Measurements from ENCODE around the gene C1R. TPM values are rescaled to one million over a fixed set of nuclear protein-coding genes. Genes with fewer than 3 reads are reported as not detected.

Gene C1R
- total and polyA plus RNA-seq, 10 donors: 91.8 to 421 (median 282) TPM

DNA sequence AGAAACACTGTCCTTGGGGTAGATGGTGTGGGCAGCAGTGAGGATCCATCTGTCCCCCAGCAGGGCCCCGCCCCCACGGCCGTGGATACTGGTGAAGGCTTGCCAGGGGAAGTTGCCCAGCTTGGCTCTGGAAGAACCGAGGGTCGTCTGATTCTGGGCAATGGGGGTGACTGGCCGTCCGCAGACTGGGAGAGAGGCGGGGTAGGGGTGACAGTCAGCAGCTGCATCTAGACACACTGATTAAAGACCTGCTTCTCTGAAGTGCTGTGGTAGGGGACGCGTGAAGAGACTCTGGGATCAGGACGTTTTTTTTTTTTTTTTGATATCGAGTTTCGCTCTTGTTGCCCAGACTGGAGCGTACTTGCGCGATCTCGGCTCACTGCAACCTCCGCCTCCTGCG lies 4.7 kb upstream of the C1R start:
- H3K4me3 ChIP-seq: no peak overlapping the region
- H3K9me3 ChIP-seq: no peaks in the 10 kb centered on the region
- H3K27ac ChIP-seq: no peak overlapping the region
- WGBS, 5 donors: 83 to 93% (median 85%) methylated on average over 17 to 19 of the region's 19 CpGs
- TF ChIP-seq, protein P1, sequence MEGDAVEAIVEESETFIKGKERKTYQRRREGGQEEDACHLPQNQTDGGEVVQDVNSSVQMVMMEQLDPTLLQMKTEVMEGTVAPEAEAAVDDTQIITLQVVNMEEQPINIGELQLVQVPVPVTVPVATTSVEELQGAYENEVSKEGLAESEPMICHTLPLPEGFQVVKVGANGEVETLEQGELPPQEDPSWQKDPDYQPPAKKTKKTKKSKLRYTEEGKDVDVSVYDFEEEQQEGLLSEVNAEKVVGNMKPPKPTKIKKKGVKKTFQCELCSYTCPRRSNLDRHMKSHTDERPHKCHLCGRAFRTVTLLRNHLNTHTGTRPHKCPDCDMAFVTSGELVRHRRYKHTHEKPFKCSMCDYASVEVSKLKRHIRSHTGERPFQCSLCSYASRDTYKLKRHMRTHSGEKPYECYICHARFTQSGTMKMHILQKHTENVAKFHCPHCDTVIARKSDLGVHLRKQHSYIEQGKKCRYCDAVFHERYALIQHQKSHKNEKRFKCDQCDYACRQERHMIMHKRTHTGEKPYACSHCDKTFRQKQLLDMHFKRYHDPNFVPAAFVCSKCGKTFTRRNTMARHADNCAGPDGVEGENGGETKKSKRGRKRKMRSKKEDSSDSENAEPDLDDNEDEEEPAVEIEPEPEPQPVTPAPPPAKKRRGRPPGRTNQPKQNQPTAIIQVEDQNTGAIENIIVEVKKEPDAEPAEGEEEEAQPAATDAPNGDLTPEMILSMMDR (IDR thresholded peaks at IDR 0.05 in 8 of 11, conservative IDR thresholded peaks at IDR 0.05 in 3 of 11): no peak
- TF ChIP-seq POLR2AphosphoS5 (IDR thresholded peaks at IDR 0.05): peak in 2 of 3 donors; percentile 1 to 27
- peaks cover 0 to 60% (median 16%) of the 10 kb centered on the region in 6 donors for H3K36me3 ChIP-seq
- intact Hi-C loops (cut with DNase I; ENCODE audit: low total_unique reads): loop anchor here (10.0 kb wide), 1 partner anchor 82 kb away; the partner anchor contains the start of gene LPCAT3
- H3K4me1 ChIP-seq: peaks cover 0 to 50% (median 19%) of the 10 kb centered on the region in 6 donors
- DNase-seq: no peak
- H3K27me3 ChIP-seq (replicated peaks in 1 of 7): no peaks in the 10 kb centered on the region

- no peaks in the 10 kb centered on the region for H3K9me3 ChIP-seq
- peak; percentile 28 to 68 (median 35) for TF ChIP-seq POLR2AphosphoS5 (IDR thresholded peaks at IDR 0.05)
- TF ChIP-seq, protein P1 (IDR thresholded peaks at IDR 0.05 in 8 of 11, conservative IDR thresholded peaks at IDR 0.05 in 3 of 11): no peak
- intact Hi-C loops (cut with DNase I; ENCODE audit: low total_unique reads): loop anchor here (10.0 kb wide), 1 partner anchor 81 kb away; the partner anchor contains the start of gene LPCAT3
- peaks cover 0 to 53% (median 10%) of the 10 kb centered on the region in 6 donors for H3K36me3 ChIP-seq
- H3K27ac ChIP-seq: no peak overlapping the region
- 86 to 89% (median 87%) methylated on average over 21 to 26 of the region's 26 CpGs for WGBS, 5 donors
- H3K27me3 ChIP-seq (replicated peaks in 1 of 7): no peaks in the 10 kb centered on the region
- H3K4me1 ChIP-seq: peaks cover 0 to 52% (median 24%) of the 10 kb centered on the region in 6 donors
- DNase-seq: no peak
- no peak overlapping the region for H3K4me3 ChIP-seq
Measured at GRCh38 chr12:7096006-7096932, 4.0 kb upstream of the C1R start.

DNA sequence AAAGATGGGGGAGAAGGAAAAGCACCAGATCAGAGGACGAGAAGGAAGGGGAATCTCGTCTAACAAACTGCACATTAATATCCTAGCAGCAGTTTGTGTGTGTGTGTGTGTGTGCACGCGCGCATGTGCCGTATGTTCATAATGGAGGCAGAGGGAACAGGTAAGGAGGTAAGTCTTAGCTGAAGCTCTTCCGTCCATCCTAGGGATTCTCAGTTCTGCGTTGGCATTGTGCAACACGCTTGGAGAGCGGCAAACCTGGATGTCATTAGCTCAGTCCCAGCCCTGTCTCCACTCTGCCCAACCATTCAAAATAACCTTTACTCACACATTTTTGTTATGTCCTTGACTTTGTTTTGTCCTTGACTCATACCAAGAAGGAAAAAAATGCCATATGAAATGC lies 1.6 kb upstream of the C1R start:
- Histone ChIP-seq H3K4me3 (no peak overlapping the region), H3K4me1 (peaks cover 0 to 58% (median 25%) of the 10 kb centered on the region in 6 donors), H3K27ac (peak overlapping the region in 4 of 8 donors; percentile 74 to 82 (median 78)), H3K9me3 (no peaks in the 10 kb centered on the region), H3K27me3 (replicated peaks in 1 of 7) (no peaks in the 10 kb centered on the region), H3K36me3 (peaks cover 0 to 41% (median 4%) of the 10 kb centered on the region in 6 donors)
- TF ChIP-seq POLR2A (IDR thresholded peaks at IDR 0.05) (no peak), POLR2AphosphoS5 (IDR thresholded peaks at IDR 0.05) (peak in 1 of 3 donors; percentile 69)
- TF ChIP-seq, protein P1 (IDR thresholded peaks at IDR 0.05 in 8 of 11, conservative IDR thresholded peaks at IDR 0.05 in 3 of 11): no peak
- DNase-seq: no peak
- intact Hi-C loops (cut with DNase I; ENCODE audit: low total_unique reads): loop anchor here (10.0 kb wide), 1 partner anchor 79 kb away; the partner anchor contains the start of gene LPCAT3
- WGBS, 5 donors: 63 to 80% (median 71%) methylated on average over 10 of the region's 10 CpGs

DNA sequence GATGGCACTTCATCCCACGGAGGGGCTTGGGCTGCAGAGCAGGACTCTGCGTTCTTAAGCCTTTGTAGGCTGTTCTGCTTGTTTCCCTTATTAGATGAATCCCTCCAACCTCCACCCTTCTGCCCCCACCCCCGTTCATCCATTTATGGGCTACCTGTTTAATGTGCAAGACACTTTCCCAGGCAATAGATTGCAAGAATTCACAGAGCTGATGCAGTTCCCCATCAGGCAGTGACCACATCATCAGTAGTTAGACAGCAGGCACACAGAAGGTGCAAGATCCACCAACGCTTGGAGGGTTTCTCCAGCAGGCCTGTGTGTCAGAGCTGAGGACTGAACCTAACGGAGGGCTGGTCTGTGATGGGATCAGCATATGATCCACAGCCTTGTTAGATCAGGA lies 1.2 kb upstream of the C1R start:
- H3K9me3 ChIP-seq: no peaks in the 10 kb centered on the region
- intact Hi-C loops (cut with DNase I; ENCODE audit: low total_unique reads): loop anchor here (10.0 kb wide), 1 partner anchor 79 kb away; the partner anchor contains the start of gene LPCAT3
- peak overlapping the region in 5 of 8 donors; percentile 74 to 82 (median 79) for H3K27ac ChIP-seq
- WGBS, 5 donors: 70 to 73% (median 72%) methylated on average over 5 of the region's 5 CpGs
- H3K4me3 ChIP-seq: no peak overlapping the region
- no peaks in the 10 kb centered on the region for H3K27me3 ChIP-seq (replicated peaks in 1 of 7)
- no peak for DNase-seq
- peaks cover 0 to 41% (median 3%) of the 10 kb centered on the region in 6 donors for H3K36me3 ChIP-seq
- peaks cover 0 to 58% (median 25%) of the 10 kb centered on the region in 6 donors for H3K4me1 ChIP-seq
- TF ChIP-seq POLR2AphosphoS5 (IDR thresholded peaks at IDR 0.05): no peak
